GM12872 (cell line): Measurements from ENCODE around the gene MED7.

Source experiments
- CTCF ChIP-seq: IDR thresholded peaks from 3 replicates; pipeline ENCODE4 v1.5.1; 2011; ENCODE audit warnings: low read depth, mild to moderate bottlenecking, low read length, moderate library complexity; ENCODE audit not compliant: insufficient read depth

The MED7 gene

DNA sequence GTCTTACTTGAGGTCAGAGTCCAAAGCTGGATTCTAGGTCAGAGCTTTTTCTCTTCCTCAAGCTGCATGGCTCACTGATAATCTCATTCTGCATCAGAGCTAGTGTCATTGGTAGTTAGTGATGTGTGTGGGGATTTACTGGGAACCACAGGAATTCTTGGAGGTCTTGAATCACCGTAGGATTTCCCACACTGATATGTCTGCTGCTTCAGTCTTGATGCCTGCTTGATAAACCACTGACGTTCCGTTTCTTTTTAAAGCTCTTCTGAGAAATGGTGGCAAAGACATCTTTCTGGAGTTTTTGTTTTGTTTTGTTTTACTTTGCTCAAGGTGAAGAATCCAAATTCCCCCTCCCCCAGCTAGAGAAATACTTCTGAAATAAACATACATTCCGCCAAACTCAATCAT is 24.6 kb upstream of the MED7 start:
- TF ChIP-seq CTCF: no peak

- no peak for TF ChIP-seq CTCF
Observed at GRCh38 chr5:157166214-157167213, 23.8 kb upstream of the MED7 start, which contains the start of gene GARIN3. Gene GARIN3, minus strand, starts transcription at chr5:157166264. Its CDS starts 96 bp downstream, at chr5:157166168.

GRCh38 chr5:157165668-157166067 is 23.0 kb upstream of the MED7 start:
- no peak for TF ChIP-seq CTCF

GRCh38 chr5:157165261-157165660 is 22.6 kb upstream of the MED7 start:
- no peak for TF ChIP-seq CTCF

- TF ChIP-seq CTCF: no peak
Observed at GRCh38 chr5:157164521-157164920, 21.9 kb upstream of the MED7 start.

GRCh38 chr5:157162919-157163510 is 20.4 kb upstream of the MED7 start:
- TF ChIP-seq CTCF: no peak

- no peak for TF ChIP-seq CTCF
Observed at GRCh38 chr5:157161996-157162395, 19.3 kb upstream of the MED7 start.
